ENCODE data around the gene FEZ2. TPM values are rescaled to one million over a fixed set of nuclear protein-coding genes. Genes with fewer than 3 reads are reported as not detected.

FEZ2 gene
- total RNA-seq, 2 experiments from 2014 or later = 6.5 to 8.2 TPM

DNA sequence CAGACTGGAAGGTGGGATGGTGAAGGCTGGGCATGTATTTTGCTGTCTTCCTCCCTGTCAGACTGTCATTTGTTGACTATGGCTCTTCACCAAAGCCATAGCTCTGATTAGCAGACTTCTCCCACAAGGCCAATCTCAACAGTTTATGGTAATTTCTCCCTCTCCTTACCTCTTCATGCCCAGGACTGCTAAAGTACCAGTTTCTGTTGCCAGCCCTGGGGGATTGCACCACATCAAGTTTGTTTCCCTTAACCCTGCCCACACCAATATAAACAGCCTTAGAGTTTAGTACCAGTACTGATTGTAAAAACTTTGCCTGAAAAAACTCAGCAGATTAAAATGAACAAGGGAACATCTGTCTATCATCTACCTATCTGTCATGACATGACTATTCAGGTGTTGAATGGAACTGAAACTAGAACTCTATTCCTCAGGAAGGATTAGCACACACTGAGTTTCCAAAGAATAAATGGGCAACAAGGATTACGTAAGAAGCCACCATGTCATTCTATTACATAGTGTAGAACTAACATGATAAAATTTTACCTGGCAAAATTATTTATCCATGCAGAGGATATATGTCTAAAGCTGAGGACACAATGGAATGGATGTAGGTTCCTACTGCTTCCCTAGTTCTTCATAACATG lies 13.7 kb downstream of the FEZ2 start:
- CTCF ChIA-PET = no interaction called here
- no peak overlapping the region for H3K4me3 Mint-ChIP-seq
- no peaks in the 10 kb centered on the region for H3K4me1 Mint-ChIP-seq (ENCODE audit: low read depth)
- H3K9me3 Mint-ChIP-seq = no peaks in the 10 kb centered on the region
- H3K36me3 Mint-ChIP-seq (ENCODE audit: low read depth) = peaks cover 54% of the 10 kb centered on the region
- DNase-seq = no peak
- H3K27ac Mint-ChIP-seq = no peak overlapping the region
- no peaks in the 10 kb centered on the region for H3K27me3 Mint-ChIP-seq (ENCODE audit: low read depth)
- intact Hi-C loops (cut with micrococcal nuclease) = no loop called here

DNA sequence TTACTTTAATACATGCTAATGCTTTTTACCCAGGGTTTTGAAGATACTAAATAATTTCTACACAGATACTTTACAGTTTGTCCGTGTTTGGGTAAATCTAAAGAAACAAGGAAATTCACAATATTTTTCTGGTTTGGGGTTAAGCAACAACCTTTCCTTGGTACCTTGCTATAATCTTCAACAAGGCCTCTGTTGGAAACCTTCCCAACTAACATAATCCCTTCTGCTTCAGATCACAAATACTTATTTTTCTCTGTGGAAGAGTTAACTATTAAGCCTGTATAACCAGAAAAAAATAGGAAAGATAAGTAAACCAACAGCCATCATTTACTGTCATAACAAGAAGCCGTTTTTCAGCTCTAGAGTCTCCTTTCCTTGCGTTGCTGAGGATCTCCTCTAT lies 15.0 kb downstream of the FEZ2 start:
- H3K36me3 Mint-ChIP-seq (ENCODE audit: low read depth) = peaks cover 65% of the 10 kb centered on the region
- CTCF ChIA-PET = no interaction called here
- H3K4me3 Mint-ChIP-seq = no peak overlapping the region
- DNase-seq = no peak
- H3K4me1 Mint-ChIP-seq (ENCODE audit: low read depth) = peaks cover 8% of the 10 kb centered on the region
- no peaks in the 10 kb centered on the region for H3K27me3 Mint-ChIP-seq (ENCODE audit: low read depth)
- intact Hi-C loops (cut with micrococcal nuclease) = no loop called here
- no peaks in the 10 kb centered on the region for H3K9me3 Mint-ChIP-seq
- H3K27ac Mint-ChIP-seq = no peak overlapping the region

DNA sequence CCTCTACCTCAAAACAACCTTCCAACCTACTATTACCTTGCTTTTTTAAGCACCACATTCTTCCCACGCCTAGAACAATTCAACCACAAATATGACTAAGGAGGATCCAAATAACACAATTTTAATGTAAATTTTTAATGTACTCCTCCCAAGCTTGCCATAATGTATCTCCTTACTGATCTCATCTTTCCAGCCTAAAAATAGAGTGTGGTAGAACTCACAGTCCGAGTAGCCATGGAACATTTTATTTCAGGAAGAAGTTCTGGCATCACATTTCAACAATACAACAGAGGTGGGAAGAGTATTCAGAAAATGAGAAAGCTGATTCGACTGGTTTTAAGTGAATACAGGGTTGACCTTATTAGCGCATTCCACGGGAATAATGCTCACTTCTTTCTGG lies 15.4 kb downstream of the FEZ2 start:
- DNase-seq = no peak
- H3K9me3 Mint-ChIP-seq = no peaks in the 10 kb centered on the region
- H3K4me3 Mint-ChIP-seq = no peak overlapping the region
- CTCF ChIA-PET = no interaction called here
- no peaks in the 10 kb centered on the region for H3K27me3 Mint-ChIP-seq (ENCODE audit: low read depth)
- peaks cover 8% of the 10 kb centered on the region for H3K4me1 Mint-ChIP-seq (ENCODE audit: low read depth)
- intact Hi-C loops (cut with micrococcal nuclease) = no loop called here
- H3K27ac Mint-ChIP-seq = no peak overlapping the region
- H3K36me3 Mint-ChIP-seq (ENCODE audit: low read depth) = peaks cover 67% of the 10 kb centered on the region

DNA sequence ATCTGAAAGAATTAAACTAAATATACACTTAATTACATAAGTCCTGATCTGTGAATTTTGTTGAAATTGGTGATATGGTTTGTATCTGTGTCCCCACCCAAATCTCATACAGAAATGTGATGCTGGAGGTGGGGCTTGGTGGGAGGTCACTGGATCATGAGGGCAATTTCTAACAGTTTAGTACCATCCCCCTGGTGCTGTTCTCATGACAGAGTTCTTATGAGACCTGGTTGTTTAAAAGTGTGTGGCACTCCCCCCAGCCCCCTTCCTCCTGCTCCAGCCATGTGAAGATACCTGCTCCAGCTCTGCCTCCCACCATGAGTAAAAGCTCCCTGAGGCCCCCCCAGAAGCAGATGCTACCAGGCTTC lies 18.7 kb downstream of the FEZ2 start:
- no peak for DNase-seq
- no peak overlapping the region for H3K4me3 Mint-ChIP-seq
- CTCF ChIA-PET = no interaction called here
- no peaks in the 10 kb centered on the region for H3K9me3 Mint-ChIP-seq
- H3K27me3 Mint-ChIP-seq (ENCODE audit: low read depth) = no peaks in the 10 kb centered on the region
- H3K36me3 Mint-ChIP-seq (ENCODE audit: low read depth) = peaks cover 69% of the 10 kb centered on the region
- H3K4me1 Mint-ChIP-seq (ENCODE audit: low read depth) = peaks cover 8% of the 10 kb centered on the region
- H3K27ac Mint-ChIP-seq = peak overlapping the region; percentile 38
- intact Hi-C loops (cut with micrococcal nuclease) = no loop called here

DNA sequence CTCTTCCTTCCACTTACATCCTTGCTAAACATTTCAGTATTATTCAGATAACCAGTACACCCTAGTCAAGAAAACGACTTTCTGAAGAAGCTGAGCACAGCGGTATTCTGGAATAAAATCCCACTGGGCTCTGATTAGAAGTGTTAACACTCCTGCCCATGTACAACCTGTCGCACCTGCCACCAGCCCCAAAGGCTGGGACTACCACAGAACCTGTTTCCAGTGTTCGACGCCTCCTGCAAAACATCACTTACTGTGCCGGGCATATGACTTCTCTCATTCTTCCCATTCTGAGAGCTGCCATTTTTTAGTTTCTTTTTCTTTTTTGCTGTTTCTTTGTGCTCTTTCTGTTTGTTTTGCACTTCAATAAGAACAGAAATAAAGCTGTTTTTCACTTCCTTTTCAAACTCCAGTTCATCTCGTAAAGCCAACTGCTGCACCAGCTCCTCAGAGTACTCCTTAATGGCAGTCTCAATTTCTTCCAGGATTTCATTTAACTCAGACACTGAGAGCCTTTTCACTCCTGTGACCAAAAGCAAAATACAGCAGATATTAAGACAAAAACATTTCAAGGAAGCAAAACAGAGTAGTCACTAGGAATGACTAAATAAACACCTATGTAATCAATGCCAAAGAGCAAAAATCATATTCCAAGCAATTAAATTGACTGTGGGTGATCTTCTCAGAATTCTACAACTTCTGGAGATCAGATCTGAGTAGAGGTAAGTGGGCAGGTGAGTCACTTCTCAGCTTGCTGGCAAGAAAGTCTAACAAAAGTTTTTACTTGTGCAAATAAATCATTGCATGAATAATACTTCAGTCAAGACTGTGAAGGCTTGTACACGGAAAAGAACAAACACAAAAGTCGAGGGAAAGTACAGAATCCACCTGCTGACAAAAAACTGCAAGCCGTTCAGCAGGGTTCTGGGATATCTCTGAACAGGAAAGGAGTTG lies 19.3 kb downstream of the FEZ2 start:
- CTCF ChIA-PET = no interaction called here
- no peak for DNase-seq
- H3K27ac Mint-ChIP-seq = peak overlapping the region; percentile 38
- intact Hi-C loops (cut with micrococcal nuclease) = no loop called here
- H3K9me3 Mint-ChIP-seq = no peaks in the 10 kb centered on the region
- H3K27me3 Mint-ChIP-seq (ENCODE audit: low read depth) = no peaks in the 10 kb centered on the region
- H3K4me1 Mint-ChIP-seq (ENCODE audit: low read depth) = peaks cover 8% of the 10 kb centered on the region
- H3K36me3 Mint-ChIP-seq (ENCODE audit: low read depth) = peaks cover 64% of the 10 kb centered on the region
- H3K4me3 Mint-ChIP-seq = no peak overlapping the region

DNA sequence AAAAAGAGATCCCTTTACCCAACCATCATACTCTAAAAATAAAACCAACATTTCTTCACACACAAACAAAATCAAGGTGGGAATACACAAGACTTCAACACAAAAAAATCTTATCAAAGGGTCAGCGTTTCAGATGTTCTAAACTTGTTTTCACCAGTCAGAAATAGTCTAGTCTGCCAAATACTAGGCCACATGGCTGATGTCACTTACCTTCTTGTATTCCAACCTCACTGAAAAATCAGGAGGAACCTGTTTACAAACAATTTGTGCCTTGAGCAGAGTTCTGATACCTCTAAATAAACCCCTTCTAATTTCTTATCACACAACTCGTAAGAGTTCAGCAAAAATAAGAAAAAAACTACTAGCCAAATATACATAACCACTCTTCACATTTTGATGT lies 20.1 kb downstream of the FEZ2 start:
- peaks cover 8% of the 10 kb centered on the region for H3K4me1 Mint-ChIP-seq (ENCODE audit: low read depth)
- no peak for DNase-seq
- no peaks in the 10 kb centered on the region for H3K9me3 Mint-ChIP-seq
- peaks cover 64% of the 10 kb centered on the region for H3K36me3 Mint-ChIP-seq (ENCODE audit: low read depth)
- no peak overlapping the region for H3K4me3 Mint-ChIP-seq
- intact Hi-C loops (cut with micrococcal nuclease) = no loop called here
- no peaks in the 10 kb centered on the region for H3K27me3 Mint-ChIP-seq (ENCODE audit: low read depth)
- H3K27ac Mint-ChIP-seq = no peak overlapping the region
- CTCF ChIA-PET = no interaction called here

DNA sequence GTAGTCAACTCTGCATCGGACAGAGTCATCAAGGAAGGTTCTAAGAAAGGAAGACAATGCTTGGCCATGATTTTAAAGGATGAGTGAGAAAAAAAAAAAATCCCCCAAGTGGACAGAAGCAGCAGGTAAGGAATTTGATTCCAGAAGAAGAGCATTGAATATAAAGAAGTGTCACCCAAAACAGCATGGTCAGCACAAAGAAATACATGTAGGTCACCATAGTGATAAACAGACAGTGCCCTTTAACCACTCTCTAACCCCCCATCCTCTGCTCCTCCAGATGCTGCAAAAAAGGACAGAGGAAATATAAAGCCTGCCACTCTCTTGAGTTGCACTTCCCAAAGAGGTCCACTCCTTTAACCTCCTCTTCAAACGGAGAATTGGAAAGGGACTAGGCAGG lies 23.4 kb downstream of the FEZ2 start:
- H3K4me3 Mint-ChIP-seq = no peak overlapping the region
- H3K4me1 Mint-ChIP-seq (ENCODE audit: low read depth) = peaks cover 8% of the 10 kb centered on the region
- CTCF ChIA-PET = no interaction called here
- peaks cover 49% of the 10 kb centered on the region for H3K36me3 Mint-ChIP-seq (ENCODE audit: low read depth)
- no peaks in the 10 kb centered on the region for H3K27me3 Mint-ChIP-seq (ENCODE audit: low read depth)
- no peak for DNase-seq
- H3K9me3 Mint-ChIP-seq = no peaks in the 10 kb centered on the region
- intact Hi-C loops (cut with micrococcal nuclease) = no loop called here
- no peak overlapping the region for H3K27ac Mint-ChIP-seq

DNA sequence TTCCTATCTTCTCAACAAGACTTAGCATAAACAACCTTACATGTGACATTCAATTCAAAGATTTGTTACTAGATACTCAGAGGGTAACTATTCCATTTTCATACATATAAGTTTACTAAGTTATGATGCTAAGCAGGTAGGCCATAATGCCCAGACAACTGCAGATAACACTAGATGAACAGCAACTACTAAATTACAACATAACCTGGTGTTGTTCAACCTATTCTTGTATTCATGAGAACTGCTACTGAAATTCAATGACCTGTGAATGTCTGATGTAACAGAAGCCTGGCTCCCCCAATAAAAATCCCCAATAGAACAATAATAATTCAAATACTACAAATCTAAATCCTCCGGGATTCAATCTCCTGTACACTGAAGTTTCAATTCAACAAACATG lies 24.8 kb downstream of the FEZ2 start:
- Mint-ChIP-seq H3K9me3 (no peaks in the 10 kb centered on the region), H3K4me3 (no peak overlapping the region), H3K27me3 (ENCODE audit: low read depth) (no peaks in the 10 kb centered on the region), H3K36me3 (ENCODE audit: low read depth) (peaks cover 36% of the 10 kb centered on the region), H3K27ac (no peak overlapping the region), H3K4me1 (ENCODE audit: low read depth) (peaks cover under 1% of the 10 kb centered on the region)
- intact Hi-C loops (cut with micrococcal nuclease) = no loop called here
- CTCF ChIA-PET = no interaction called here
- no peak for DNase-seq

DNA sequence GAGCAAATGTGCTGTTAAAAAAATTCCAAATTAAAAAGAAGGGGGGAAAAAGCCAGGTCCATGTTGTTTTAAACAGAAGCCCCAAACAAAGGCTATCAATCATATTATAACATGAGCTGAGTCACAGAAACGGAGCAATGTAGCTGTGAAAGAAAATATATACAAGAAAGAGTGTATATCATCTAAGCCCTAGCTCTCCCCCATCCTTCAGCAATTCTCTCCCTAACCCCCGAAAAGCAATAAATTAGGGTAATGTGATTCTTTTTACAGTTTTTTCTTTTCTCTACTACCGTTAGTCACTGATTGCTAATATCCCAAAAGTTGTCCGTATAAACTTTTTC lies 25.3 kb downstream of the FEZ2 start:
- intact Hi-C loops (cut with micrococcal nuclease) = no loop called here
- no peak overlapping the region for H3K4me3 Mint-ChIP-seq
- no peaks in the 10 kb centered on the region for H3K4me1 Mint-ChIP-seq (ENCODE audit: low read depth)
- CTCF ChIA-PET = no interaction called here
- H3K36me3 Mint-ChIP-seq (ENCODE audit: low read depth) = peaks cover 36% of the 10 kb centered on the region
- no peak overlapping the region for H3K27ac Mint-ChIP-seq
- no peak for DNase-seq
- H3K27me3 Mint-ChIP-seq (ENCODE audit: low read depth) = no peaks in the 10 kb centered on the region
- H3K9me3 Mint-ChIP-seq = no peaks in the 10 kb centered on the region

DNA sequence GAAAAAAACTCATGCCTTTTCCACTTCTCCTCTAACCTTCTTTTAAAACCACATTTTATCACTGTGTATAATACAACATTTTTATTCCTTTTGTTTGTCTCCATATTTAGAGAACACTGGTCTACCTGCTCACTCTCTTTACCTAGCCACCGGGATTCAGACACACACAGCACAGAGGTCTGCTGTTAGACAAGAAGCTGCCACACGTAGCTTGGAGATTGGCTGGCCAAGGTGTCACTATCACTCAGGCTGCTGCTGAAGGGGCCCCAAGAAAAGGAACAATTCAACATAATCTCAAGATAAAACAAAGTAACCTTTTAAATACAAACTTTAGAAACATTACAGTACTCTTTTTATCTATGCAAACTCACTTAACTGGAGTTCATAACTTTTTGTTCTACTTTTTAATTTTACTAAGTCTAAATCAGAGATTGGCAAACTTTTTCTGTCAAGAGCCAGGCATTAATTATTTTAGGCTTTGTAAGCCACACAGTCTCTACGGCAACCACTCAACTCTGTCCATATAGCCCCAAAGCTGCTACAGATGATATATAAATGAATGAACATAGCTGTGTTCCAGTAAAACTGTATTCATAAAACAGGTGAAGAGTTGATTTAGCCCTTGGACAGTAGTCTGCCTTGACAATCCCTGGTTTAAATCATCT lies 25.8 kb downstream of the FEZ2 start:
- CTCF ChIA-PET = no interaction called here
- DNase-seq = no peak
- Mint-ChIP-seq H3K4me1 (ENCODE audit: low read depth) (no peaks in the 10 kb centered on the region), H3K9me3 (no peaks in the 10 kb centered on the region), H3K36me3 (ENCODE audit: low read depth) (peaks cover 37% of the 10 kb centered on the region), H3K27me3 (ENCODE audit: low read depth) (no peaks in the 10 kb centered on the region), H3K27ac (no peak overlapping the region), H3K4me3 (no peak overlapping the region)
- intact Hi-C loops (cut with micrococcal nuclease) = no loop called here

DNA sequence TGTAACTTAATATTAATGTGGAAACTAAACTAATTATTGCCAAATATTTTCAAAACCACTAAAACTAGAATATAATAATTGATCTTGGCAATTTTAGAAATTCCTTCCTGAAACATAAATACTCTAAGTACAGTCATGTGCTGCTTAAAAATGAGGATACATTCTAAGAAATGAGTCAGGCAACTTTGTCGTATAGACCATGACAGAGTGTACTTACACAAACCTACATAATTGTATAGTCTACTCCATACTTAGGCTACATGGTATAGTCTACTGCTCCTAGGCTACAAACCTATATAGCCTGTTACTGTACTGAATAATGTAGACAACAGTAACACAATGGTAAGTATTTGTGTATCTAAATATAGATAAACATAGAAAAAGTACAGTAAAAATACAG lies 27.6 kb downstream of the FEZ2 start:
- H3K27ac Mint-ChIP-seq = no peak overlapping the region
- H3K27me3 Mint-ChIP-seq (ENCODE audit: low read depth) = no peaks in the 10 kb centered on the region
- no peak for DNase-seq
- intact Hi-C loops (cut with micrococcal nuclease) = no loop called here
- CTCF ChIA-PET = no interaction called here
- H3K4me1 Mint-ChIP-seq (ENCODE audit: low read depth) = no peaks in the 10 kb centered on the region
- peaks cover 37% of the 10 kb centered on the region for H3K36me3 Mint-ChIP-seq (ENCODE audit: low read depth)
- H3K9me3 Mint-ChIP-seq = no peaks in the 10 kb centered on the region
- H3K4me3 Mint-ChIP-seq = no peak overlapping the region

DNA sequence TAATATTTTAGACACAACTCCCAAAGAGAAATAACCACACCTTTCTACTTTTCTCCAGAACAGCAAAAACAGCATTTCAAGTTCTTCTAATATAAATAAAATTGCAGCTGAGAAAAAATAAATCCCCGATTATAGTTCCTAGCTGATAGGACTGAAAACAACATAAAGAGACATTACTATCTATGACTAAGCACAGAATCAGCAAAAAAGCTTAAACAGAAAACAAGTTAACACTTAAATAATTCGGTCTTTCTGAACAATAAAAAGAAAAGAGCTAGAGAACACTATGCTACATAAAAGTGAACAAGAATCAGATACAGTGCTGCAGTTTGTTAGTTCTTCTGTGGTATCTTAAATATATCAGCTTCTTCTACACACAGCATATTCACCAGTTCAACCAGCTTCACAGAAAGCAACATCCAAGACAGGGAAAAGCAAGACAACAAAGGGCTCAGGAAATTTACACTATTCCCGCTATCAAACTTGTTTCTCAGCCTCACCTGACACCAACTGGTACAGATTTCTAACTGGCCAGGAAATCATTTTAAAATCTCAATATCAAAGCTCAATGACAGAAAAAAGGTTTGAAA lies 28.6 kb downstream of the FEZ2 start:
- H3K9me3 Mint-ChIP-seq = no peaks in the 10 kb centered on the region
- H3K27ac Mint-ChIP-seq = no peak overlapping the region
- intact Hi-C loops (cut with micrococcal nuclease) = no loop called here
- DNase-seq = no peak
- CTCF ChIA-PET = interaction anchor here (0.5 kb wide), 1 partner anchor 93 kb away, joined by 3 read pairs; no protein-coding TSS in a partner anchor
- peaks cover 28% of the 10 kb centered on the region for H3K36me3 Mint-ChIP-seq (ENCODE audit: low read depth)
- no peak overlapping the region for H3K4me3 Mint-ChIP-seq
- H3K4me1 Mint-ChIP-seq (ENCODE audit: low read depth) = no peaks in the 10 kb centered on the region
- H3K27me3 Mint-ChIP-seq (ENCODE audit: low read depth) = no peaks in the 10 kb centered on the region
